ENCODE results near the gene GALNT16. TPM values are rescaled to one million over a fixed set of nuclear protein-coding genes. Genes with fewer than 3 reads are reported as not detected.

GALNT16 gene
- total RNA-seq, 1 donor from 2014 or later, result 3.1 TPM

DNA sequence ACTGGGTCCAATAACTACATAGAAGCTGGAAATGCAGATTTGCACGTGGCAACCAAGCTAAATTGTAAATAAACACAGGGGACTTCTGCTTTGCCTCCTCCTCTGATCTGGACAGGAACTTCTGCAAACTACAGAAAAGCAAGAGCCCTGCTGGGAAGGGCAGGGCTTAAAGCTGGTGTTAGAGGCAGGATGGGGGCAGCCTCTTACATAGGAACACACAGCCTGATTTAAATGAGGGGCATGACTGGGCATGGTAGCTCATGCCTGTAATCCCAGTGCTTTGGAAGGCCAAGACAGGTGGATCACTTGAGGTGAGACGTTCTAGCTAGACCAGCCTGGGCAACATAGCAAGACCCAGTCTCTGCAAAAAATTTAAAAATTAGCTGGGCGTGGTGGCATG is 91.4 kb downstream of the GALNT16 start:
- peaks cover 10% of the 10 kb centered on the region for H3K4me1 Mint-ChIP-seq (ENCODE audit: unreplicated experiment)
- DNase-seq (ENCODE audit: extremely low spot score, unreplicated experiment), result no peak
- no peaks in the 10 kb centered on the region for H3K36me3 Mint-ChIP-seq (ENCODE audit: unreplicated experiment)
- no peak overlapping the region for H3K4me3 Mint-ChIP-seq (ENCODE audit: unreplicated experiment)
- H3K27me3 Mint-ChIP-seq (ENCODE audit: unreplicated experiment), result no peaks in the 10 kb centered on the region
- H3K9me3 Mint-ChIP-seq (ENCODE audit: unreplicated experiment), result no peaks in the 10 kb centered on the region
- TF ChIP-seq, protein P1, sequence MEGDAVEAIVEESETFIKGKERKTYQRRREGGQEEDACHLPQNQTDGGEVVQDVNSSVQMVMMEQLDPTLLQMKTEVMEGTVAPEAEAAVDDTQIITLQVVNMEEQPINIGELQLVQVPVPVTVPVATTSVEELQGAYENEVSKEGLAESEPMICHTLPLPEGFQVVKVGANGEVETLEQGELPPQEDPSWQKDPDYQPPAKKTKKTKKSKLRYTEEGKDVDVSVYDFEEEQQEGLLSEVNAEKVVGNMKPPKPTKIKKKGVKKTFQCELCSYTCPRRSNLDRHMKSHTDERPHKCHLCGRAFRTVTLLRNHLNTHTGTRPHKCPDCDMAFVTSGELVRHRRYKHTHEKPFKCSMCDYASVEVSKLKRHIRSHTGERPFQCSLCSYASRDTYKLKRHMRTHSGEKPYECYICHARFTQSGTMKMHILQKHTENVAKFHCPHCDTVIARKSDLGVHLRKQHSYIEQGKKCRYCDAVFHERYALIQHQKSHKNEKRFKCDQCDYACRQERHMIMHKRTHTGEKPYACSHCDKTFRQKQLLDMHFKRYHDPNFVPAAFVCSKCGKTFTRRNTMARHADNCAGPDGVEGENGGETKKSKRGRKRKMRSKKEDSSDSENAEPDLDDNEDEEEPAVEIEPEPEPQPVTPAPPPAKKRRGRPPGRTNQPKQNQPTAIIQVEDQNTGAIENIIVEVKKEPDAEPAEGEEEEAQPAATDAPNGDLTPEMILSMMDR (IDR thresholded peaks at IDR 0.05), result no peak
- no peak overlapping the region for H3K27ac Mint-ChIP-seq (ENCODE audit: unreplicated experiment)

DNA sequence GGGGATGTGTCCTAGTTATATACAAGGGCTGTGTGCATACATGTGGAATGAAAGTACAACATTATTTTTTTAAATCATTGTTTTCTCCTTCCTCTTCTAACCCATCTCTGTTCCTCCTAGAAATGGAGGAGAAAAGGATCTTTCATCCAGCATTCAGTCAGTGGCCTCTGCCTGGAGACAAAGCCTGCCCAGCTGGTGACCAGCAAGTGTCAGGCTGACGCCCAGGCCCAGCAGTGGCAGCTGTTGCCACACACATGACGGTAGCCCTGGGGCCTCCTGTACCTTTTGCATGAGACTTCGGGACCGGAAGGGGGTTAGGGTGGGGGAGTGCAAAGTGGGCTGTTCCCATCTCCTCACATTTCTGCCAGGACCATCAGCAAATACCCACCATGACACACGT is 92.0 kb downstream of the GALNT16 start:
- H3K4me3 Mint-ChIP-seq (ENCODE audit: unreplicated experiment), result no peak overlapping the region
- no peak for DNase-seq (ENCODE audit: extremely low spot score, unreplicated experiment)
- no peaks in the 10 kb centered on the region for H3K36me3 Mint-ChIP-seq (ENCODE audit: unreplicated experiment)
- no peaks in the 10 kb centered on the region for H3K27me3 Mint-ChIP-seq (ENCODE audit: unreplicated experiment)
- TF ChIP-seq, protein P1 (IDR thresholded peaks at IDR 0.05), result no peak
- H3K27ac Mint-ChIP-seq (ENCODE audit: unreplicated experiment), result no peak overlapping the region
- peaks cover 10% of the 10 kb centered on the region for H3K4me1 Mint-ChIP-seq (ENCODE audit: unreplicated experiment)
- H3K9me3 Mint-ChIP-seq (ENCODE audit: unreplicated experiment), result no peaks in the 10 kb centered on the region

DNA sequence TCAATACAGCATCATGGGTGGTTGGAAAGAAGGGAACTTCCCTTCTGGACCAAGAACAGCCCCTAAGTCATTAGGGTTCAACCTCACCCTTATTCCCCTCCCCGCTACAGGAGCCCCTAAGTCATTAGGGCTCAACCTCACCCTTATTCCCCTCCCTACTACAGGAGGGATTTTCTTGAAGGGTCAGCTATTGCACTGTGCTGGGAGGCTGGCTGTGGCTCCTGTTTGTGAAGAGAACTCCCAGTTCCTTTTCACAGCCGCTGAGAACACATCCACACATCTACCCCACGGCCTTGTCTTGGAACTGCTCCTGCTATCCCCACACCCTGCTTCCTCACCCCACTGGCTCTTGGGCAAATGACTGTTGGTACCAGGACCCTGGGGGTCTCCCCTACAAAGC is 93.2 kb downstream of the GALNT16 start:
- H3K27me3 Mint-ChIP-seq (ENCODE audit: unreplicated experiment), result no peaks in the 10 kb centered on the region
- no peaks in the 10 kb centered on the region for H3K9me3 Mint-ChIP-seq (ENCODE audit: unreplicated experiment)
- DNase-seq (ENCODE audit: extremely low spot score, unreplicated experiment), result no peak
- H3K36me3 Mint-ChIP-seq (ENCODE audit: unreplicated experiment), result no peaks in the 10 kb centered on the region
- TF ChIP-seq, protein P1 (IDR thresholded peaks at IDR 0.05), result no peak
- peaks cover 10% of the 10 kb centered on the region for H3K4me1 Mint-ChIP-seq (ENCODE audit: unreplicated experiment)
- no peak overlapping the region for H3K27ac Mint-ChIP-seq (ENCODE audit: unreplicated experiment)
- H3K4me3 Mint-ChIP-seq (ENCODE audit: unreplicated experiment), result no peak overlapping the region

DNA sequence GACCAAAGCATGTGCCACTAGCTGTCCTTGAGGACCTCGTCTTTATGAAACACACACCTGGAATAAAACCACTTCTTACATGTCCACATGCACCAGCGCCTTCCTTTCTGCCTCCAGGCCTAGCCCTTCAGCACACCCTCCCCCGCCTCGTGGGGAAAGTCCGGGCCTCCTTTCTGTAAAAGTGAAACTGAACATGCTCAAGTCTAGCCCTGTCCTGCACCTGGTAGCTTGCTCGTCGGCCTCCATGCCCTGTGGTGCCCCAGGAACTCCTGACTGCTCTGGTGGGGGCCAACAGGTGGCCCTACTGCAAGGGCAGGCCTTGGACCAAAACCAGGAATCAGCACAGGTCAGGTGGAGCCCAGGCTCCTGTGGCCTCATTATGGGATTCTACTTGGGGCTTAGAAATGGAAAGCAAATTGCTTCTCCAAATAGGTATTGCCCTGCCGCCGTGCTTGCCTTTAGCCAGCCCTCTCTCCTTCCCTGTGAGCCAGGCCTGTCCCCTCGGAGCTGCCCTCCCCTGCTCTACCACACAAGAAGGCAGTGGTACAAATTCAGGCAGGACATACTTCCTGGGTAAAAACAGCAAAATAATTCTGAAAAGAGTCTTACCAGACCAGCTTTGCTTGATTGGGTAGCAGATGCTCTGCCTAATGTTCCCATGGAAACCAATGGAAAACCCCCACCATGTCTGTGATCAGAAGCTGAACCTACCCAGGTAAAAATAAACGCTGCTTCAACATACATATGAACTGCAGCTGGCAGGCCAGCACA is 94.6 kb downstream of the GALNT16 start:
- TF ChIP-seq, protein P1 (IDR thresholded peaks at IDR 0.05), result no peak
- peaks cover 6% of the 10 kb centered on the region for H3K27me3 Mint-ChIP-seq (ENCODE audit: unreplicated experiment)
- H3K36me3 Mint-ChIP-seq (ENCODE audit: unreplicated experiment), result peaks cover 4% of the 10 kb centered on the region
- H3K4me3 Mint-ChIP-seq (ENCODE audit: unreplicated experiment), result no peak overlapping the region
- peaks cover 10% of the 10 kb centered on the region for H3K4me1 Mint-ChIP-seq (ENCODE audit: unreplicated experiment)
- H3K9me3 Mint-ChIP-seq (ENCODE audit: unreplicated experiment), result no peaks in the 10 kb centered on the region
- H3K27ac Mint-ChIP-seq (ENCODE audit: unreplicated experiment), result no peak overlapping the region
- no peak for DNase-seq (ENCODE audit: extremely low spot score, unreplicated experiment)

DNA sequence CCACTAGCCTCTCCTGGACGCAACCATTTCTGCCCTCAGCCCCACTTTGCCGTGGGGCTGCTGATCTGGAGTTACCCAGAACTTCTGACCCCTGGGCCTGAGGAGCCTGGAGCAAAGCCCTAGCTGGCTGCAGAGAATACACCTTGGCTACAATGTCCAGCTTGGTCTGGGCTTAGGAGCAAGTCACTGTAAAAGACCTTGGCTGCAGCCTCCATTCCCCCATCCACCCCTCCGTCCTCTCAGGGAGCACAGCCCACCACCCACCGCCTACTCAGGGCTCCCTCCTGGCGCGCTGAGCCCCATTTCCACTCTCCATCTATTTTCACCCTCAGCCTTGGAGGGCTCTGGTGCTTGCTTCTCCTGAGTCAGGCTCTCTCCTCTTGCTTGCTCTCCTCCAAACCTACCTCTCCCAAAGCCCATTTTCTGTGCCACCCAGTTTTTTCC is 95.2 kb downstream of the GALNT16 start:
- DNase-seq (ENCODE audit: extremely low spot score, unreplicated experiment), result no peak
- no peak overlapping the region for H3K4me3 Mint-ChIP-seq (ENCODE audit: unreplicated experiment)
- H3K27ac Mint-ChIP-seq (ENCODE audit: unreplicated experiment), result no peak overlapping the region
- H3K36me3 Mint-ChIP-seq (ENCODE audit: unreplicated experiment), result peaks cover 4% of the 10 kb centered on the region
- no peaks in the 10 kb centered on the region for H3K9me3 Mint-ChIP-seq (ENCODE audit: unreplicated experiment)
- H3K4me1 Mint-ChIP-seq (ENCODE audit: unreplicated experiment), result peaks cover 10% of the 10 kb centered on the region
- TF ChIP-seq, protein P1 (IDR thresholded peaks at IDR 0.05), result no peak
- H3K27me3 Mint-ChIP-seq (ENCODE audit: unreplicated experiment), result peaks cover 6% of the 10 kb centered on the region

All from osteocyte (in vitro differentiated cells).